ENCODE results near the gene ISOC1. TPM values are rescaled to one million over a fixed set of nuclear protein-coding genes. Genes with fewer than 3 reads are reported as not detected.

The ISOC1 gene
- polyA plus RNA-seq, 1 donor (not counting 4 experiments of a cell fraction or from before 2014, with no cell fraction given): 26.4 TPM

DNA sequence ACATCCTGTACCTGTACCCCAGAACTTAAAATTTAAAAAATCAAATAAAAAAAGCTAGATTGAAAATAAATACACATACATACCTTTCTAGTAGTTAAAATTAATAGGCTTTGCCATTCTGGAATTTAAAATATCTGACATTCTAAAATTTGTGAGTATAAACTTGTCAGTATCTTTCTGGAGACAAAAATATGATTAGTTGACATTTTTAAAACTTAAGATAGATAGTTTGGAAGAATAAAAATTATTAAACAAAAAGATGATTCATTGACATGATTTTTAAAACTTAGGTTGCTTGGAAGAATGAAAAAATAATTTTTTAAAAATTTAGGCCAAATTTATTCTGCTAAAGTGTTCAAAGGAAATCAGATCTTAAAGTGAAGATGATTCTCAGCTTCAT lies 43.1 kb downstream of the ISOC1 start:
- dilution Hi-C loops (cut with MboI; ENCODE audit: extremely low pct_ligation_motif_present, low sequenced_read_pairs): no loop called here

DNA sequence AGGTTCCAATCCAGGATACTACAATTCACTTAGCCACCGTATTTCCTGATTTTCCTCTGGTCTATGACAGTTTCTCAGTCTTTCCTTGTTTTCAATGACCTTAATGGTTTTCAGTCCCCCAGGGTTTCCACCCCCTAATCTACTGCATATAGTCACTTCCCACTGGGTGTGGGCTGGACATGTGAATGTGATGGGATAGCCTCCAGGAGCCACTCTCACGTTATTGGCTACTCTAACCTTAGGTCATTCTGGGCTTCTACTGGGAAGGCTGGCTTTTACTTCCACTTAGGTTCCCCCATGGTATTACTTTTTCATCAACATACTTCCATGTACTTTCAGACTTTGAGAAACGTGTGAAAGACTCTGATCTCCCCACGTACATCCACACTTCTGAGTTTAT lies 46.5 kb downstream of the ISOC1 start:
- no peaks in the 10 kb centered on the region for H3K36me3 ChIP-seq (ENCODE audit: control insufficient read depth in 2 of 2, extremely low read depth in 1 of 2, insufficient read depth in 2 of 2, low read length in 2 of 2)
- no peak overlapping the region for H3K9ac ChIP-seq (ENCODE audit: control insufficient read depth, extremely low read depth, insufficient read depth, low read length)
- no peaks in the 10 kb centered on the region for H3K9me1 ChIP-seq (ENCODE audit: control insufficient read depth, extremely low read depth, insufficient read depth, low read length)
- H4K20me1 ChIP-seq (ENCODE audit: control insufficient read depth, extremely low read depth, insufficient read depth, low read length): no peaks in the 10 kb centered on the region
- no peak overlapping the region for H3K4me2 ChIP-seq (ENCODE audit: control insufficient read depth, extremely low read depth, insufficient read depth, low read depth, low read length)
- no peak overlapping the region for H2AFZ ChIP-seq (ENCODE audit: control insufficient read depth, low read length)
- no peaks in the 10 kb centered on the region for H3K9me3 ChIP-seq (ENCODE audit: control insufficient read depth, low read depth, low read length)
- no peaks in the 10 kb centered on the region for H3K79me2 ChIP-seq (ENCODE audit: control insufficient read depth, insufficient read depth, low read length)
- H3K4me1 ChIP-seq (ENCODE audit: control insufficient read depth, extremely low read depth, insufficient read depth, low read length): no peaks in the 10 kb centered on the region
- dilution Hi-C loops (cut with MboI; ENCODE audit: extremely low pct_ligation_motif_present, low sequenced_read_pairs): no loop called here
- H3K27me3 ChIP-seq (ENCODE audit: control insufficient read depth, extremely low read depth, insufficient read depth, low read length): no peaks in the 10 kb centered on the region
- FAIRE-seq (no peak), DNase-seq (ENCODE audit: low read depth, low spot score) (no peak)
- TF ChIP-seq, protein P1, sequence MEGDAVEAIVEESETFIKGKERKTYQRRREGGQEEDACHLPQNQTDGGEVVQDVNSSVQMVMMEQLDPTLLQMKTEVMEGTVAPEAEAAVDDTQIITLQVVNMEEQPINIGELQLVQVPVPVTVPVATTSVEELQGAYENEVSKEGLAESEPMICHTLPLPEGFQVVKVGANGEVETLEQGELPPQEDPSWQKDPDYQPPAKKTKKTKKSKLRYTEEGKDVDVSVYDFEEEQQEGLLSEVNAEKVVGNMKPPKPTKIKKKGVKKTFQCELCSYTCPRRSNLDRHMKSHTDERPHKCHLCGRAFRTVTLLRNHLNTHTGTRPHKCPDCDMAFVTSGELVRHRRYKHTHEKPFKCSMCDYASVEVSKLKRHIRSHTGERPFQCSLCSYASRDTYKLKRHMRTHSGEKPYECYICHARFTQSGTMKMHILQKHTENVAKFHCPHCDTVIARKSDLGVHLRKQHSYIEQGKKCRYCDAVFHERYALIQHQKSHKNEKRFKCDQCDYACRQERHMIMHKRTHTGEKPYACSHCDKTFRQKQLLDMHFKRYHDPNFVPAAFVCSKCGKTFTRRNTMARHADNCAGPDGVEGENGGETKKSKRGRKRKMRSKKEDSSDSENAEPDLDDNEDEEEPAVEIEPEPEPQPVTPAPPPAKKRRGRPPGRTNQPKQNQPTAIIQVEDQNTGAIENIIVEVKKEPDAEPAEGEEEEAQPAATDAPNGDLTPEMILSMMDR (optimal IDR thresholded peaks at IDR 0.05 in 1 of 3, IDR thresholded peaks at IDR 0.05 in 1 of 3, conservative IDR thresholded peaks at IDR 0.05 in 1 of 3; ENCODE audit: extremely low read depth in 1 of 3, insufficient read depth in 2 of 3, low read length in 3 of 3): no peak
- no peak for TF ChIP-seq EZH2 (IDR thresholded peaks at IDR 0.05; ENCODE audit: low read length)
- no peak overlapping the region for H3K4me3 ChIP-seq (ENCODE audit: control insufficient read depth in 2 of 3, extremely low read depth in 1 of 3, insufficient read depth in 2 of 3, low read depth in 1 of 3, low read length in 3 of 3)
- H3K27ac ChIP-seq (ENCODE audit: control insufficient read depth, insufficient read depth, low read length): no peak overlapping the region

More for the DNA sequence above, 43.1 kb downstream of the ISOC1 start:
- Histone ChIP-seq H3K9ac (ENCODE audit: control insufficient read depth, extremely low read depth, insufficient read depth, low read length) (no peak overlapping the region), H3K4me1 (ENCODE audit: control insufficient read depth, extremely low read depth, insufficient read depth, low read length) (no peaks in the 10 kb centered on the region), H3K36me3 (ENCODE audit: control insufficient read depth in 2 of 2, extremely low read depth in 1 of 2, insufficient read depth in 2 of 2, low read length in 2 of 2) (no peaks in the 10 kb centered on the region), H3K27me3 (ENCODE audit: control insufficient read depth, extremely low read depth, insufficient read depth, low read length) (no peaks in the 10 kb centered on the region), H3K27ac (ENCODE audit: control insufficient read depth, insufficient read depth, low read length) (no peak overlapping the region), H2AFZ (ENCODE audit: control insufficient read depth, low read length) (no peak overlapping the region), H4K20me1 (ENCODE audit: control insufficient read depth, extremely low read depth, insufficient read depth, low read length) (no peaks in the 10 kb centered on the region), H3K4me2 (ENCODE audit: control insufficient read depth, extremely low read depth, insufficient read depth, low read depth, low read length) (no peak overlapping the region), H3K79me2 (ENCODE audit: control insufficient read depth, insufficient read depth, low read length) (no peaks in the 10 kb centered on the region), H3K9me1 (ENCODE audit: control insufficient read depth, extremely low read depth, insufficient read depth, low read length) (no peaks in the 10 kb centered on the region), H3K4me3 (ENCODE audit: control insufficient read depth in 2 of 3, extremely low read depth in 1 of 3, insufficient read depth in 2 of 3, low read depth in 1 of 3, low read length in 3 of 3) (no peak overlapping the region), H3K9me3 (ENCODE audit: control insufficient read depth, low read depth, low read length) (no peaks in the 10 kb centered on the region)
- FAIRE-seq: no peak
- no peak for TF ChIP-seq EZH2 (IDR thresholded peaks at IDR 0.05; ENCODE audit: low read length)
- TF ChIP-seq, protein P1 (optimal IDR thresholded peaks at IDR 0.05 in 1 of 3, IDR thresholded peaks at IDR 0.05 in 1 of 3, conservative IDR thresholded peaks at IDR 0.05 in 1 of 3; ENCODE audit: extremely low read depth in 1 of 3, insufficient read depth in 2 of 3, low read length in 3 of 3): no peak
- no peak for DNase-seq (ENCODE audit: low read depth, low spot score)
